ENCODE results near the gene TAF11L4. TPM values are rescaled to one million over a fixed set of nuclear protein-coding genes. Genes with fewer than 3 reads are reported as not detected.
A peak's percentile ranks its signal among the peaks of the same experiment; 100 is the strongest.
"Not testable (repeated sequence)": the region's sequence is repeated elsewhere in the genome, so short reads cannot be mapped to it uniquely, and the experiment has no call there.

TAF11L4 gene
- total RNA-seq, 1 experiment from 2014 or later, result not detected

DNA sequence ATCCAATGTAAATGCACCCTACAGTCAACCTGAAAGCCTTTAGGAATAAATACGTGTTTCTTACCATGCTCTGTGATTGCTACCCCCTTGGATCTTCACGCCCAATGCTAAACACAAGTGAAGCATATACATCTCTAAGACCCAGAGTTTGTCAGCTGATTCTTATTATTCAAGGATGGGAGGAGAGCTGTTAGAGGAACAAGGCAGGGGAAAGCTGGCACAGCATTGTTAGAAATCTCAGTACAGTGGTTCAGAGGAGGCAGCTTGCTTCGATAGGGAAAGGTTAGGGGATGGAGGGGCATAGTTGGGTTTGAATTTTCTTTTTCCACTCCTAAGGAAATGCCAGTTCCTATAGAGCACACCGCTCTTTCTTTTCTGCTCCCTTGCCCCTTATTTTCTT is 40.2 kb upstream of the TAF11L4 start:
- H3K4me1 ChIP-seq (ENCODE audit: insufficient read depth, low read length, poor library complexity, severe bottlenecking), result peaks cover 26% of the 10 kb centered on the region
- ChIA-PET POLR2A (ENCODE audit: low non-redundant PET) (no interaction called here), CTCF (interaction anchor here (0.7 to 1.0 kb wide), 2 partner anchors 49 to 801 kb away, joined by 3 to 4 read pairs; no protein-coding TSS in a partner anchor)
- peak; percentile 24 for DNase-seq (ENCODE audit: low spot score)
- H3K9me3 ChIP-seq (ENCODE audit: low read depth, low read length, poor library complexity, severe bottlenecking), result no peaks in the 10 kb centered on the region
- no peaks in the 10 kb centered on the region for H3K27me3 ChIP-seq (replicated peaks; ENCODE audit: insufficient read depth, low read depth, low read length, poor library complexity)
- H3K4me3 ChIP-seq (ENCODE audit: low read depth, low read length, poor library complexity, severe bottlenecking), result no peak overlapping the region
- intact Hi-C loops (cut with micrococcal nuclease; ENCODE audit: unreplicated experiment), result no loop called here
- H3K27ac ChIP-seq (ENCODE audit: low read depth, low read length, poor library complexity, severe bottlenecking), result no peak overlapping the region
- TF ChIP-seq, protein P1, sequence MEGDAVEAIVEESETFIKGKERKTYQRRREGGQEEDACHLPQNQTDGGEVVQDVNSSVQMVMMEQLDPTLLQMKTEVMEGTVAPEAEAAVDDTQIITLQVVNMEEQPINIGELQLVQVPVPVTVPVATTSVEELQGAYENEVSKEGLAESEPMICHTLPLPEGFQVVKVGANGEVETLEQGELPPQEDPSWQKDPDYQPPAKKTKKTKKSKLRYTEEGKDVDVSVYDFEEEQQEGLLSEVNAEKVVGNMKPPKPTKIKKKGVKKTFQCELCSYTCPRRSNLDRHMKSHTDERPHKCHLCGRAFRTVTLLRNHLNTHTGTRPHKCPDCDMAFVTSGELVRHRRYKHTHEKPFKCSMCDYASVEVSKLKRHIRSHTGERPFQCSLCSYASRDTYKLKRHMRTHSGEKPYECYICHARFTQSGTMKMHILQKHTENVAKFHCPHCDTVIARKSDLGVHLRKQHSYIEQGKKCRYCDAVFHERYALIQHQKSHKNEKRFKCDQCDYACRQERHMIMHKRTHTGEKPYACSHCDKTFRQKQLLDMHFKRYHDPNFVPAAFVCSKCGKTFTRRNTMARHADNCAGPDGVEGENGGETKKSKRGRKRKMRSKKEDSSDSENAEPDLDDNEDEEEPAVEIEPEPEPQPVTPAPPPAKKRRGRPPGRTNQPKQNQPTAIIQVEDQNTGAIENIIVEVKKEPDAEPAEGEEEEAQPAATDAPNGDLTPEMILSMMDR (conservative IDR thresholded peaks at IDR 0.05; ENCODE audit: low read depth, low read length), result no peak
- no peak for TF ChIP-seq EZH2 (IDR thresholded peaks at IDR 0.05; ENCODE audit: borderline replicate concordance, low read depth, low read length, poor library complexity, severe bottlenecking)
- no TSS peak for BruUV-seq (replicated peaks)
- no peaks in the 10 kb centered on the region for H3K36me3 ChIP-seq (ENCODE audit: insufficient read depth, low read length, poor library complexity, severe bottlenecking)

DNA sequence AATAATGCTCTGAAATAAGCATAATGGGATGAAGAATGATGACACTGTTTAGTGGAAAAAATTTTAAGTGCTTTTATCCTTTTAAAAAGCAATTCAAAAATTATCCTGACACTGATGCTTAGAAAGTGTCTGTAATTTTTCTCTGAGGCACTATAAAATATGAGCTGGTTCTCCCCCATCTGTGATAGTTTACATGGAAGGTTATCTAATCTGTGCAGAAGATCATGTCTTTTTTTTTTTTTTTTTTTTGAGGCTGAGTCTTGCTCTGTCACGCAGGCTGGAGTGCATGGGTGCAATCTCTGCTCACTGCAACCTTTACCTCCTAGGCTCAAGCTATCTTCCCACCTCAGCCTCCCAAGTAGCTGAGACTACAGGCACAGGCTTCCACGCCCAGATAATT is 38.8 kb upstream of the TAF11L4 start:
- no TSS peak for BruUV-seq (replicated peaks)
- TF ChIP-seq, protein P1 (conservative IDR thresholded peaks at IDR 0.05; ENCODE audit: low read depth, low read length), result no peak
- TF ChIP-seq EZH2 (IDR thresholded peaks at IDR 0.05; ENCODE audit: borderline replicate concordance, low read depth, low read length, poor library complexity, severe bottlenecking), result no peak
- H3K27me3 ChIP-seq (replicated peaks; ENCODE audit: insufficient read depth, low read depth, low read length, poor library complexity), result no peaks in the 10 kb centered on the region
- H3K4me3 ChIP-seq (ENCODE audit: low read depth, low read length, poor library complexity, severe bottlenecking), result no peak overlapping the region
- intact Hi-C loops (cut with micrococcal nuclease; ENCODE audit: unreplicated experiment), result no loop called here
- no peak overlapping the region for H3K27ac ChIP-seq (ENCODE audit: low read depth, low read length, poor library complexity, severe bottlenecking)
- H3K36me3 ChIP-seq (ENCODE audit: insufficient read depth, low read length, poor library complexity, severe bottlenecking), result no peaks in the 10 kb centered on the region
- POLR2A ChIA-PET (ENCODE audit: low non-redundant PET), result no interaction called here
- DNase-seq (ENCODE audit: low spot score), result no peak
- H3K4me1 ChIP-seq (ENCODE audit: insufficient read depth, low read length, poor library complexity, severe bottlenecking), result peaks cover 20% of the 10 kb centered on the region
- CTCF ChIA-PET, result interaction anchor here (0.6 kb wide), 1 partner anchor 1432 kb away, joined by 3 read pairs; no protein-coding TSS in a partner anchor
- no peaks in the 10 kb centered on the region for H3K9me3 ChIP-seq (ENCODE audit: low read depth, low read length, poor library complexity, severe bottlenecking)

DNA sequence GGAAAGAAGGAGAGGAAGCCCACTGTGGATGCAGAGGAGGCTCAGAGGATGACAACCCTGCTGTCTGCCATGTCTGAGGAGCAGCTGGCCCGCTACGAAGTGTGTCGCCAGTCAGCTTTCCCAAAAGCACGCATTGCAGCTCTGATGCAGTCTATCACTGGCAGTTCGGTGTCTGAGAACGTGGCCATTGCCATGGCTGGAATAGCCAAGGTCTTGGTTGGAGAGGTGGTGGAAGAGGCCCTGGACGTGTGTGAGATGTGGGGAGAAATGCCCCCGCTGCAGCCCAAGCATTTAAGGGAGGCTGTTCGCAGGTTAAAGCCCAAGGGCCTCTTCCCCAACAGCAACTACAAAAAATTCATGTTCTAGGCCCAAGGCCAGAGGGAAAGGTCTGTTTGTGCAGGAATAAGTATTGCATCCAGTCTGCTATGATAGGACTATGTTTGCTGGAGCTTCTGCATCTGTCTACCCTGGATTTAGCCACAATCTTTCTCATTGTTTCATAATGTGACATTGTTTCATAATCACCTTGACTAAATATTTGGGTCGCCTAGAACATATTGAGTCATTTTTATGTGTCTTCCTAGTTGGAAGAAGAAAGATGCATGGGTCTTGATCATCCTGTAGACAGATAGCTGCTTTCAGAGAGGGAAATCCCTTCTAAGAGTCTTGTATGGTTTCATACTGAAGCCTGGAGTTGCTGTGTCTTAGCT is 35.0 kb upstream of the TAF11L4 start:
- H3K9me3 ChIP-seq (ENCODE audit: low read depth, low read length, poor library complexity, severe bottlenecking); H3K27me3 ChIP-seq (replicated peaks; ENCODE audit: insufficient read depth, low read depth, low read length, poor library complexity); intact Hi-C loops (cut with micrococcal nuclease; ENCODE audit: unreplicated experiment); H3K27ac ChIP-seq (ENCODE audit: low read depth, low read length, poor library complexity, severe bottlenecking); H3K4me3 ChIP-seq (ENCODE audit: low read depth, low read length, poor library complexity, severe bottlenecking); DNase-seq (ENCODE audit: low spot score); BruUV-seq (replicated peaks); POLR2A ChIA-PET (ENCODE audit: low non-redundant PET); H3K36me3 ChIP-seq (ENCODE audit: insufficient read depth, low read length, poor library complexity, severe bottlenecking); CTCF ChIA-PET: not testable (repeated sequence)
- peaks cover 16% of the 10 kb centered on the region for H3K4me1 ChIP-seq (ENCODE audit: insufficient read depth, low read length, poor library complexity, severe bottlenecking)

DNA sequence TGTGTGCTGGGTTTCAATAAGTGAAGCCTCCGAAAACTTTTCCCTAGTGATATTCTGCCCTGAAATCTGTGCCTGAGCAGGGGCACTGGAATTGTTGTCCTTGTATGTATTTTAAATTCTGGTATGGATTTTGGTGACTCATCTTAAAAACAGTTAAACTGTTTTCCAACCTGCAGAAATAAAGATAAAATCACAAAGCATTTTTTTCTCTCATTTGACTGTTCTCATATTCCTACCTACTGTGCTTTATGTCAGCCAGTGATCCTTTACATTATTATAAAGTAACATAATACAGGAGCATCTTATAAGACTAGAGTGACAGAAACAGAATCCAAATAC is 34.5 kb upstream of the TAF11L4 start:
- POLR2A ChIA-PET (ENCODE audit: low non-redundant PET), result no interaction called here
- no peak for DNase-seq (ENCODE audit: low spot score)
- H3K4me3 ChIP-seq (ENCODE audit: low read depth, low read length, poor library complexity, severe bottlenecking), result no peak overlapping the region
- no peaks in the 10 kb centered on the region for H3K27me3 ChIP-seq (replicated peaks; ENCODE audit: insufficient read depth, low read depth, low read length, poor library complexity)
- no peak overlapping the region for H3K27ac ChIP-seq (ENCODE audit: low read depth, low read length, poor library complexity, severe bottlenecking)
- TF ChIP-seq, protein P1 (conservative IDR thresholded peaks at IDR 0.05; ENCODE audit: low read depth, low read length), result no peak
- no peak for TF ChIP-seq EZH2 (IDR thresholded peaks at IDR 0.05; ENCODE audit: borderline replicate concordance, low read depth, low read length, poor library complexity, severe bottlenecking)
- no peaks in the 10 kb centered on the region for H3K36me3 ChIP-seq (ENCODE audit: insufficient read depth, low read length, poor library complexity, severe bottlenecking)
- intact Hi-C loops (cut with micrococcal nuclease; ENCODE audit: unreplicated experiment), result no loop called here
- no peaks in the 10 kb centered on the region for H3K9me3 ChIP-seq (ENCODE audit: low read depth, low read length, poor library complexity, severe bottlenecking)
- peaks cover 11% of the 10 kb centered on the region for H3K4me1 ChIP-seq (ENCODE audit: insufficient read depth, low read length, poor library complexity, severe bottlenecking)
- CTCF ChIA-PET, result no interaction called here
- BruUV-seq (replicated peaks), result no TSS peak

DNA sequence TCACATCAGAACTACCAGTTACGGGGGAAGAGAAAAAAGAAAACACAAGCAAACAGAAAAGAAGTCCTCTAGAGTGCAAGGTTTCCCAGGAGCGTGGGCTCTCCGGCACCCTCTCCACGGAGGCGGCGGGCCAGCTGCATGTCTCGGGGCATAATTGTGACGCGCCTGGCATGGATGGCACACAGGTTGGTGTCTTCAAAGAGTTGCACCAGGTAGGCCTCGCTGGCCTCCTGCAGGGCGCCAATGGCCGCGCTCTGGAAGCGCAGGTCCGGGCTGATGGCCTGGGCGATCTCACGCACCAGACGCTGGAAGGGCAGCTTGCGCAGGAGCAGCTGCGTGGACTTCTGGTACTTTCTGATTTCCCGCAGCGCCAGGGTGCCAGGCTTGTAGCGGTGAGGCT is 30.3 kb upstream of the TAF11L4 start:
- H3K4me3 ChIP-seq (ENCODE audit: low read depth, low read length, poor library complexity, severe bottlenecking); intact Hi-C loops (cut with micrococcal nuclease; ENCODE audit: unreplicated experiment); H3K27me3 ChIP-seq (replicated peaks; ENCODE audit: insufficient read depth, low read depth, low read length, poor library complexity); H3K36me3 ChIP-seq (ENCODE audit: insufficient read depth, low read length, poor library complexity, severe bottlenecking); CTCF ChIA-PET; H3K27ac ChIP-seq (ENCODE audit: low read depth, low read length, poor library complexity, severe bottlenecking); DNase-seq (ENCODE audit: low spot score); H3K9me3 ChIP-seq (ENCODE audit: low read depth, low read length, poor library complexity, severe bottlenecking); H3K4me1 ChIP-seq (ENCODE audit: insufficient read depth, low read length, poor library complexity, severe bottlenecking); BruUV-seq (replicated peaks); POLR2A ChIA-PET (ENCODE audit: low non-redundant PET): not testable (repeated sequence)
